ENCODE data around the gene ZNF197.

ZNF197 gene

GRCh38 chr3:44647771-44648170 lies 22.9 kb downstream of the ZNF197 start:
- H4K20me1 ChIP-seq (ENCODE audit: insufficient read depth, low read length, poor library complexity, severe bottlenecking): no peaks in the 10 kb centered on the region
- no peak overlapping the region for H3K4me3 ChIP-seq (ENCODE audit: low read length, poor library complexity, severe bottlenecking)
- no peak for TF ChIP-seq EZH2phosphoT487 (IDR thresholded peaks at IDR 0.05; ENCODE audit: borderline replicate concordance)
- no peak for TF ChIP-seq CTCF (conservative IDR thresholded peaks at IDR 0.05; ENCODE audit: low read length)
- no peak overlapping the region for H2AFZ ChIP-seq (ENCODE audit: low read length)
- no peak overlapping the region for H3K4me2 ChIP-seq (ENCODE audit: low read depth, low read length, poor library complexity, severe bottlenecking)
- H3K79me2 ChIP-seq (ENCODE audit: insufficient read depth, low read length): no peaks in the 10 kb centered on the region
- H3K9me3 ChIP-seq (ENCODE audit: insufficient read depth, low read depth, low read length): peaks cover 9% of the 10 kb centered on the region
- H3K36me3 ChIP-seq (ENCODE audit: insufficient read depth, low read length): peaks cover 14% of the 10 kb centered on the region
- no peaks in the 10 kb centered on the region for H3K4me1 ChIP-seq (ENCODE audit: insufficient read depth, low read length, poor library complexity, severe bottlenecking)
- H3F3A ChIP-seq (ENCODE audit: low read depth): no peaks in the 10 kb centered on the region
- H3K9me2 ChIP-seq (replicated peaks; ENCODE audit: low read depth, low read length): no peaks in the 10 kb centered on the region
- H3K9ac ChIP-seq (ENCODE audit: low read depth, low read length, poor library complexity, severe bottlenecking): no peak overlapping the region
- H3K27me3 ChIP-seq (ENCODE audit: insufficient read depth, low read length, poor library complexity, severe bottlenecking): no peaks in the 10 kb centered on the region

- Histone ChIP-seq H2AFZ (ENCODE audit: low read length) (no peak within 1 kb of the TSS), H3K36me3 (ENCODE audit: insufficient read depth, low read length) (peaks cover 4% of the 10 kb centered on the region; the same call in 1 of the 2 replicates), H4K20me1 (ENCODE audit: insufficient read depth, low read length, poor library complexity, severe bottlenecking) (no peaks in the 10 kb centered on the region), H3K4me2 (ENCODE audit: low read depth, low read length, poor library complexity, severe bottlenecking) (no peak within 1 kb of the TSS), H3K9me3 (ENCODE audit: insufficient read depth, low read depth, low read length) (peaks cover under 1% of the 10 kb centered on the region; the same call in 1 of the 2 replicates), H3K27me3 (ENCODE audit: insufficient read depth, low read length, poor library complexity, severe bottlenecking) (no peaks in the 10 kb centered on the region), H3K4me1 (ENCODE audit: insufficient read depth, low read length, poor library complexity, severe bottlenecking) (no peaks in the 10 kb centered on the region), H3K4me3 (ENCODE audit: low read length, poor library complexity, severe bottlenecking) (no peak within 1 kb of the TSS), H3K9ac (ENCODE audit: low read depth, low read length, poor library complexity, severe bottlenecking) (no peak within 1 kb of the TSS), H3K9me2 (replicated peaks; ENCODE audit: low read depth, low read length) (no peaks in the 10 kb centered on the region), H3K79me2 (ENCODE audit: insufficient read depth, low read length) (no peaks in the 10 kb centered on the region), H3F3A (ENCODE audit: low read depth) (no peaks in the 10 kb centered on the region)
- TF ChIP-seq CTCF (conservative IDR thresholded peaks at IDR 0.05; ENCODE audit: low read length) (no peak), EZH2phosphoT487 (IDR thresholded peaks at IDR 0.05; ENCODE audit: borderline replicate concordance) (no peak)
Observed at GRCh38 chr3:44648564-44649229, 23.9 kb downstream of the ZNF197 start, which contains the start of gene ZNF35. ZNF35 (plus strand) TSS chr3:44648732; CDS start chr3:44651068, 2,336 bp downstream.

GRCh38 chr3:44649709-44650108 lies 24.9 kb downstream of the ZNF197 start:
- Histone ChIP-seq H3K27me3 (ENCODE audit: insufficient read depth, low read length, poor library complexity, severe bottlenecking) (no peaks in the 10 kb centered on the region), H3K4me2 (ENCODE audit: low read depth, low read length, poor library complexity, severe bottlenecking) (no peak overlapping the region), H3K4me1 (ENCODE audit: insufficient read depth, low read length, poor library complexity, severe bottlenecking) (no peaks in the 10 kb centered on the region), H3K9me3 (ENCODE audit: insufficient read depth, low read depth, low read length) (no peaks in the 10 kb centered on the region), H3K36me3 (ENCODE audit: insufficient read depth, low read length) (no peaks in the 10 kb centered on the region), H3K9ac (ENCODE audit: low read depth, low read length, poor library complexity, severe bottlenecking) (no peak overlapping the region), H3K4me3 (ENCODE audit: low read length, poor library complexity, severe bottlenecking) (no peak overlapping the region), H3F3A (ENCODE audit: low read depth) (no peaks in the 10 kb centered on the region), H3K9me2 (replicated peaks; ENCODE audit: low read depth, low read length) (no peaks in the 10 kb centered on the region), H3K79me2 (ENCODE audit: insufficient read depth, low read length) (no peaks in the 10 kb centered on the region), H2AFZ (ENCODE audit: low read length) (no peak overlapping the region), H4K20me1 (ENCODE audit: insufficient read depth, low read length, poor library complexity, severe bottlenecking) (no peaks in the 10 kb centered on the region)
- TF ChIP-seq CTCF (conservative IDR thresholded peaks at IDR 0.05; ENCODE audit: low read length): no peak
- TF ChIP-seq EZH2phosphoT487 (IDR thresholded peaks at IDR 0.05; ENCODE audit: borderline replicate concordance): no peak

Measured in Loucy (cell line).